Astrocyte (in vitro differentiated cells and primary cell): ENCODE measurements around the gene ELP6. TPM values are rescaled to one million over a fixed set of nuclear protein-coding genes. Genes with fewer than 3 reads are reported as not detected.
"Not testable (repeated sequence)": the region's sequence is repeated elsewhere in the genome, so short reads cannot be mapped to it uniquely, and the experiment has no call there.

ENCODE experiments used
- DNase-seq: peaks from one replicate; pipeline ENCODE4 v3.0.0-alpha.2; 2010; ENCODE audit warnings: low read depth
- FAIRE-seq: peaks from 2 replicates; lab custom pipeline; 2011; peaks lifted over from hg19 to GRCh38; lab: Jason Lieb, UNC
- H2AFZ ChIP-seq: 2 replicates; pipeline ENCODE4 v1.6.0; 2012; ENCODE audit warnings: low read depth, low read length, inconsistent platforms
- H3K27ac ChIP-seq: 2 replicates; pipeline ENCODE4 v1.5.1; 2011; ENCODE audit warnings: low read depth, low read length, inconsistent platforms
- H3K27me3 ChIP-seq: 2 replicates; pipeline ENCODE4 v1.6.0; 2011; ENCODE audit warnings: low read length, inconsistent platforms; ENCODE audit not compliant: insufficient read depth
- H3K36me3 ChIP-seq: 2 replicates; pipeline ENCODE4 v1.5.1; 2011; ENCODE audit warnings: low read length, inconsistent platforms; ENCODE audit not compliant: insufficient read depth
- H3K4me1 ChIP-seq: 2 replicates; pipeline ENCODE4 v1.5.1; 2011; ENCODE audit warnings: low read length, inconsistent platforms; ENCODE audit not compliant: insufficient read depth
- H3K4me2 ChIP-seq: 2 replicates; pipeline ENCODE4 v1.6.0; 2012; ENCODE audit warnings: low read length, inconsistent platforms
- H3K4me3 ChIP-seq: 2 replicates; pipeline ENCODE4 v1.5.1; 2011; ENCODE audit warnings: low read depth, mild to moderate bottlenecking, low read length, inconsistent platforms; ENCODE audit not compliant: insufficient read depth
- H3K79me2 ChIP-seq: 2 replicates; pipeline ENCODE4 v1.6.0; 2012; ENCODE audit warnings: mild to moderate bottlenecking, low read length, inconsistent platforms; ENCODE audit not compliant: insufficient read depth
- H3K9ac ChIP-seq: 2 replicates; pipeline ENCODE4 v1.6.0; 2012; ENCODE audit warnings: mild to moderate bottlenecking, low read length, inconsistent platforms
- H3K9me3 ChIP-seq: 2 replicates; pipeline ENCODE4 v1.5.1; 2012; ENCODE audit warnings: low read depth, mild to moderate bottlenecking, low read length, inconsistent platforms; ENCODE audit not compliant: insufficient read depth
- H4K20me1 ChIP-seq: 2 replicates; pipeline ENCODE4 v1.6.0; 2012; ENCODE audit warnings: low read length, inconsistent platforms; ENCODE audit not compliant: insufficient read depth
- H3K27ac Mint-ChIP-seq: one replicate; pipeline ENCODE4 v1.8.0; 2021; ENCODE audit warnings: mild to moderate bottlenecking, mixed read lengths; ENCODE audit not compliant: unreplicated experiment
- H3K27me3 Mint-ChIP-seq: one replicate; pipeline ENCODE4 v1.8.0; 2021; ENCODE audit warnings: low read depth, mixed read lengths; ENCODE audit not compliant: unreplicated experiment
- H3K36me3 Mint-ChIP-seq: one replicate; pipeline ENCODE4 v1.8.0; 2021; ENCODE audit warnings: low read depth, mixed read lengths; ENCODE audit not compliant: unreplicated experiment
- H3K4me1 Mint-ChIP-seq: one replicate; pipeline ENCODE4 v1.8.0; 2021; ENCODE audit warnings: low read depth, mixed read lengths; ENCODE audit not compliant: unreplicated experiment
- H3K4me3 Mint-ChIP-seq: one replicate; pipeline ENCODE4 v1.8.0; 2021; ENCODE audit warnings: mild to moderate bottlenecking, moderate library complexity, mixed read lengths; ENCODE audit not compliant: unreplicated experiment
- H3K9me3 Mint-ChIP-seq: one replicate; pipeline ENCODE4 v1.8.0; 2021; ENCODE audit warnings: mild to moderate bottlenecking, mixed read lengths; ENCODE audit not compliant: unreplicated experiment
- EZH2 ChIP-seq: IDR thresholded peaks from 2 replicates; pipeline ENCODE4 v1.6.1; 2012; ENCODE audit warnings: mild to moderate bottlenecking, low read length, inconsistent platforms; ENCODE audit not compliant: insufficient read depth
- total RNA-seq: library from RNA; stranded (reverse); gene quantifications from 2 replicates; pipeline ENCODE4 v1.2.1, GENCODE V29; 2021
- TF ChIP-seq, protein P1 (sequence below): IDR thresholded peaks from 2 replicates; pipeline ENCODE4 v1.5.1; 2011; ENCODE audit warnings: low read depth, mild to moderate bottlenecking, inconsistent platforms, low read length, moderate library complexity; ENCODE audit not compliant: insufficient read depth

Gene ELP6
- total RNA-seq, 1 donor from 2014 or later, result 27.6 TPM

- Histone ChIP-seq H3K9me3 (no peaks in the 10 kb centered on the region), H3K27ac (no peak overlapping the region), H3K4me2 (no peak overlapping the region), H3K36me3 (no peaks in the 10 kb centered on the region), H3K4me3 (no peak overlapping the region), H3K27me3 (no peaks in the 10 kb centered on the region), H2AFZ (no peak overlapping the region), H4K20me1 (peaks cover 26% of the 10 kb centered on the region), H3K79me2 (peaks cover 50% of the 10 kb centered on the region), H3K9ac (no peak overlapping the region), H3K4me1 (no peaks in the 10 kb centered on the region)
- Mint-ChIP-seq H3K9me3 (peaks cover 2% of the 10 kb centered on the region), H3K4me1 (peaks cover 4% of the 10 kb centered on the region), H3K36me3 (peaks cover 5% of the 10 kb centered on the region), H3K27ac (no peak overlapping the region), H3K4me3 (peak overlapping the region; percentile 22), H3K27me3 (no peaks in the 10 kb centered on the region)
- FAIRE-seq, result no peak
- no peak for DNase-seq
- TF ChIP-seq, protein P1, sequence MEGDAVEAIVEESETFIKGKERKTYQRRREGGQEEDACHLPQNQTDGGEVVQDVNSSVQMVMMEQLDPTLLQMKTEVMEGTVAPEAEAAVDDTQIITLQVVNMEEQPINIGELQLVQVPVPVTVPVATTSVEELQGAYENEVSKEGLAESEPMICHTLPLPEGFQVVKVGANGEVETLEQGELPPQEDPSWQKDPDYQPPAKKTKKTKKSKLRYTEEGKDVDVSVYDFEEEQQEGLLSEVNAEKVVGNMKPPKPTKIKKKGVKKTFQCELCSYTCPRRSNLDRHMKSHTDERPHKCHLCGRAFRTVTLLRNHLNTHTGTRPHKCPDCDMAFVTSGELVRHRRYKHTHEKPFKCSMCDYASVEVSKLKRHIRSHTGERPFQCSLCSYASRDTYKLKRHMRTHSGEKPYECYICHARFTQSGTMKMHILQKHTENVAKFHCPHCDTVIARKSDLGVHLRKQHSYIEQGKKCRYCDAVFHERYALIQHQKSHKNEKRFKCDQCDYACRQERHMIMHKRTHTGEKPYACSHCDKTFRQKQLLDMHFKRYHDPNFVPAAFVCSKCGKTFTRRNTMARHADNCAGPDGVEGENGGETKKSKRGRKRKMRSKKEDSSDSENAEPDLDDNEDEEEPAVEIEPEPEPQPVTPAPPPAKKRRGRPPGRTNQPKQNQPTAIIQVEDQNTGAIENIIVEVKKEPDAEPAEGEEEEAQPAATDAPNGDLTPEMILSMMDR, result no peak
- TF ChIP-seq EZH2, result no peak
Observed at GRCh38 chr3:47469616-47470015, 43.9 kb downstream of the ELP6 start.

DNA sequence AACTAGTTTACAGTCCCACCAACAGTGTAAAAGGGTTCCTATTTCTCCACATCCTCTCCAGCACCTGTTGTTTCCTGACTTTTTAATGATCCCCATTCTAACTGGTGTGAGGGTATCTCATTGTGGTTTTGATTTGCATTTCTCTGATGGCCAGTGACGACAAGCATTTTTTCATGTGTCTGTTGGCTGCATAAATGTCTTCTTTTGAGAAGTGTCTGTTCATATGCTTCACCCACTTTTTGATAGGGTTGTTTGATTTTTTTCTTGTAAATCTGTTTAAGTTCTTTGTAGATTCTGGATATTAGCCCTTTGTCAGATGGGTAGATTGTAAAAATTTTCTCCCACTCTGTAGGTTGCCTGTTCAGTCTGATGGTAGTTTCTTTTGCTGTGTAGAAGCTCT is 45.2 kb downstream of the ELP6 start:
- peaks cover 41% of the 10 kb centered on the region for H3K79me2 ChIP-seq
- not testable (repeated sequence) for H3K4me1 ChIP-seq, H3K4me3 ChIP-seq, H3K27me3 ChIP-seq, H3K4me2 ChIP-seq, H3K9me3 Mint-ChIP-seq, H3K36me3 ChIP-seq, FAIRE-seq, H3K27ac Mint-ChIP-seq, H2AFZ ChIP-seq, DNase-seq, H3K9me3 ChIP-seq, H3K27ac ChIP-seq, H3K36me3 Mint-ChIP-seq, H3K27me3 Mint-ChIP-seq, H3K4me3 Mint-ChIP-seq, H3K4me1 Mint-ChIP-seq, H3K9ac ChIP-seq
- H4K20me1 ChIP-seq, result peaks cover 18% of the 10 kb centered on the region

DNA sequence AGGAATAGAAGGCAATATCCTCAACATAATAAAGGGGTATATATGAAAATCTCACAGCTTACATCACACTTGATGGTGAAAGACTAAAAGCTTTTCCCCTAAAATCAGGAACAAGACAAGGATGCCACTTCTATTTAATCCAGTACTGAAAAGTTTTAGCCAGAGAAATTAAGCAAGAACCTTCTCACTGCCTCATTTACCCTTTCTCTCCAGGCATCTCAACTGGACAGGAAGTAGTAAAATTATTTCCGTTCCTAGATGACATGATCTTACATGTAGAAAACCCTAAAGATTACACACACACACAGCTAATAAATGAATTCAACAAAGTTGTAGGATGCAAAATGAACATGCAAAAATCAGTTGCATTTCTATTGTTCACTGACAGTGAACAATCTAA is 48.9 kb downstream of the ELP6 start:
- Mint-ChIP-seq H3K36me3 (peaks cover 6% of the 10 kb centered on the region), H3K4me3 (no peak overlapping the region), H3K27me3 (no peaks in the 10 kb centered on the region), H3K9me3 (peaks cover 2% of the 10 kb centered on the region), H3K4me1 (peaks cover 4% of the 10 kb centered on the region), H3K27ac (no peak overlapping the region)
- Histone ChIP-seq H3K36me3 (no peaks in the 10 kb centered on the region), H3K9me3 (no peaks in the 10 kb centered on the region), H3K9ac (no peak overlapping the region), H3K4me2 (no peak overlapping the region), H3K4me3 (no peak overlapping the region), H3K27ac (no peak overlapping the region), H2AFZ (no peak overlapping the region), H3K27me3 (no peaks in the 10 kb centered on the region), H3K79me2 (peaks cover 27% of the 10 kb centered on the region), H3K4me1 (no peaks in the 10 kb centered on the region), H4K20me1 (peaks cover 16% of the 10 kb centered on the region)
- no peak for DNase-seq
- FAIRE-seq, result no peak
- no peak for TF ChIP-seq EZH2
- TF ChIP-seq, protein P1, result no peak

DNA sequence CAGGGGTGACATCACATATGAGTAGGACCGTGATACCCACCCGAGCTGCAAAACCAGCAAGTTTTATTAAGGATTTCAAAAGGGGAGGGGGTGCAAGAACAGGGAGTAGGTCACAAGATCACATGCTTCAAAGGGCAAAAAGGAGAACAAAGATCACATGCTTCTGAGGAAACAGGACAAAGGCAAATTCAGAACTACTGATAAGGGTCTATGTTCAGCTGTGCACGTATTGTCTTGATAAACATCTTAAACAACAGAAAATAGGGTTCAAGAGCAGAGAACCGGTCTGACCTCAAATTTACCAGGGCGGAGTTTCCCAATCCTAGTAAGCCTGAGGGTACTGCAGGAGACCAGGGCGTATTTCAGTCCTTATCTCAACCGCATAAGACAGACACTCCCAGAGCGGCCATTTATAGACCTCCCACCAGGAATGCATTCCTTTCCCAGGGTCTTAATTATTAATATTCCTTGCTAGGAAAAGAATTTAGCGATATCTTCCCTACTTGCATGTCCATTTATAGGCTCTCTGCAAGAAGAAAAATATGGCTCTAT is 53.9 kb downstream of the ELP6 start:
- H3K27me3 Mint-ChIP-seq, H3K9me3 Mint-ChIP-seq, H3K27ac ChIP-seq, H3K9ac ChIP-seq, H3K4me1 ChIP-seq, H3K36me3 ChIP-seq, H3K27me3 ChIP-seq, H3K4me3 ChIP-seq, H3K9me3 ChIP-seq, H3K36me3 Mint-ChIP-seq, H3K4me3 Mint-ChIP-seq, H2AFZ ChIP-seq, H3K4me2 ChIP-seq, DNase-seq, H3K27ac Mint-ChIP-seq, H3K4me1 Mint-ChIP-seq, FAIRE-seq: not testable (repeated sequence)
- Histone ChIP-seq H3K79me2 (peaks cover 29% of the 10 kb centered on the region), H4K20me1 (peaks cover 14% of the 10 kb centered on the region)
